Measurements from ENCODE around the gene MSI2. TPM values are rescaled to one million over a fixed set of nuclear protein-coding genes. Genes with fewer than 3 reads are reported as not detected.

Gene MSI2
- polyA plus RNA-seq, 1 experiment = 9.2 TPM

DNA sequence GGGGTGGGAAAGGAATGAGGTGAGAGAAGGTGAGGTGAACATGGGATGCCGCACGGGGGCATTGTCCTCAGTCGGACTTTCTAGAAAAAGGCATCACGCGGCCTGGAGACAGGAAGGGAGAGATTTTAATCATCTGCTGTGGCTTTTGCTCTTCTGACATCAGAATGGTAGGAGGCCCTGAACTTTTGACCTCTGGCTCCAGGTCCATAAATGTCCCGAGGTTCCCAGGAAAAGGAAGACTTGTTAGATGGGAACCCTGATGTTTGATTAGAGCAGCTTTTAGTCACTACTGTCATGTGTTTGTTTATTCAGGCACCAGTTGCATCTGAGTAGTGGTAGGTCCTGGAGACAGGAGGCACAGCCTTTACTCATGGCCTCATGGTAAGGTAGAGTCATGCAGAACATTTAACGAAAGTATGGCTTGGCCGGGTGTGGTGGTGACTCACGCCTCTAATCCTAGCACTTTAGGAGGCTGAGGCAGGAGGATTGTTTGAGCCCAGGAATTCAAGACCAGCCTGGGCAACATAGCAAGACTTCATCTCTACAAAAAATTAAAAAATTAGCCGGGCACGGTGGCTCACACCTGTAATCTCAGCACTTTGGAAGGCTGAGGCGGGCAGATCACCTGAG, 203.1 kb downstream of the MSI2 start:
- Histone ChIP-seq H3K4me3 (ENCODE audit: low read depth, low read length) (no peak overlapping the region), H3K27me3 (ENCODE audit: control insufficient read depth, insufficient read depth, low read length) (no peaks in the 10 kb centered on the region), H3K36me3 (ENCODE audit: control insufficient read depth, insufficient read depth, low read length) (no peaks in the 10 kb centered on the region)
- no peak for DNase-seq (ENCODE audit: low read depth)
- no peak for TF ChIP-seq CTCF (IDR thresholded peaks at IDR 0.05; ENCODE audit: insufficient read depth, low read depth, low read length)
- ChIA-PET POLR2A (no interaction called here), CTCF (interaction anchor here (1.2 to 1.4 kb wide), 2 partner anchors 10 to 212 kb away, joined by 3 read pairs; no protein-coding TSS in a partner anchor)

GRCh38 chr17:57461082-57461481, 204.8 kb downstream of the MSI2 start:
- ChIA-PET POLR2A (no interaction called here), CTCF (no interaction called here)
- Histone ChIP-seq H3K36me3 (ENCODE audit: control insufficient read depth, insufficient read depth, low read length) (no peaks in the 10 kb centered on the region), H3K27me3 (ENCODE audit: control insufficient read depth, insufficient read depth, low read length) (no peaks in the 10 kb centered on the region), H3K4me3 (ENCODE audit: low read depth, low read length) (no peak overlapping the region)
- DNase-seq (ENCODE audit: low read depth) = no peak
- no peak for TF ChIP-seq CTCF (IDR thresholded peaks at IDR 0.05; ENCODE audit: insufficient read depth, low read depth, low read length)

GRCh38 chr17:57462007-57462579, 205.8 kb downstream of the MSI2 start:
- H3K36me3 ChIP-seq (ENCODE audit: control insufficient read depth, insufficient read depth, low read length) = no peaks in the 10 kb centered on the region
- H3K4me3 ChIP-seq (ENCODE audit: low read depth, low read length) = no peak overlapping the region
- DNase-seq (ENCODE audit: low read depth) = no peak
- H3K27me3 ChIP-seq (ENCODE audit: control insufficient read depth, insufficient read depth, low read length) = no peaks in the 10 kb centered on the region
- POLR2A ChIA-PET = no interaction called here
- CTCF ChIA-PET = no interaction called here
- no peak for TF ChIP-seq CTCF (IDR thresholded peaks at IDR 0.05; ENCODE audit: insufficient read depth, low read depth, low read length)

GRCh38 chr17:57463103-57463885, 207.0 kb downstream of the MSI2 start:
- no peaks in the 10 kb centered on the region for H3K36me3 ChIP-seq (ENCODE audit: control insufficient read depth, insufficient read depth, low read length)
- ChIA-PET CTCF (interaction anchor here (0.6 kb wide), 1 partner anchor 206 kb away, joined by 3 read pairs; no protein-coding TSS in a partner anchor), POLR2A (no interaction called here)
- TF ChIP-seq CTCF (IDR thresholded peaks at IDR 0.05; ENCODE audit: insufficient read depth, low read depth, low read length) = no peak
- DNase-seq (ENCODE audit: low read depth) = no peak
- no peaks in the 10 kb centered on the region; the same call in 1 of the 2 replicates for H3K27me3 ChIP-seq (ENCODE audit: control insufficient read depth, insufficient read depth, low read length)
- no peak overlapping the region for H3K4me3 ChIP-seq (ENCODE audit: low read depth, low read length)

DNA sequence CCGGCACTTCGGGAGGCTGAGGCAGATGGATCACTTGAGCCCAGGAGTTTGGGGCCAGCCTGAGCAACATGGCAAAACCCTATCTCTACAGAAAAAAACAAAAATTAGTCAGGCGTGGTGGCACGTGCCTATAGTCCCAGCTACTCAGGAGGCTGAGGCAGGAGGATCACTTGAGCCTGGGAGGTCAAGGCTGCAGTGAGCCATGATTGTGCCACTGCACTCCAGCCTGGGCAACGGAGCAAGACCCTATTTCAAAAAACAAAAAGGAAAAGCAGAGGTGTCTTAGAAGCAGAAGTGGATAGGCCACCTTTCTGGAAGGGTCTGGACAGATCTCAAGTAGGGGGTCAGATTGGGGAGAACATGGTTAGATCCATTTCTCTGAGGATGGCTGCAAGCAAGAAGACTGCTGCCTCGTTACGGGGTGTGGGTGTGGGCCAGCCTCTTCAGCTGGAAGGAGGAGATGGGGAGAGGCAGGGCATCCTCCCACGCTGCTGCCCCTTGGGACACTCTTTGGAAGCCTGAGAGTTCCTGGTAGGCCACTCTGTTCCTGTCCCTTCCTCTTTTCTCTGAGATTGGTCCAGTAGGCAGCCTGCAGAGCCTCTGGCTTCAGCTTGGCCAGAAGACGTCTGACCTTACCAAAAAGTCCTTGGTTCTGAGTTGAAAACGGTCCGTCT, 208.0 kb downstream of the MSI2 start:
- POLR2A ChIA-PET = no interaction called here
- no peak for TF ChIP-seq CTCF (IDR thresholded peaks at IDR 0.05; ENCODE audit: insufficient read depth, low read depth, low read length)
- Histone ChIP-seq H3K4me3 (ENCODE audit: low read depth, low read length) (no peak overlapping the region), H3K27me3 (ENCODE audit: control insufficient read depth, insufficient read depth, low read length) (no peaks in the 10 kb centered on the region; the same call in 1 of the 2 replicates), H3K36me3 (ENCODE audit: control insufficient read depth, insufficient read depth, low read length) (no peaks in the 10 kb centered on the region)
- DNase-seq (ENCODE audit: low read depth) = no peak
- CTCF ChIA-PET = no interaction called here
